Tibial nerve (tissue), 4 donors: ENCODE results near the gene SRRD.

Source experiments
- EP300 ChIP-seq, 2 donors: sonication (generic); formaldehyde crosslinking; IDR thresholded peaks; one replicate each; pipeline ENCODE4 v1.6.1; 2017; ENCODE audit warnings: antibody characterized with exemption in 2 of 2, mild to moderate bottlenecking in 1 of 2
- TF ChIP-seq, protein P1 (sequence below), 5 experiments: fragments of 200-600 bp in 3 of 5; fragments of 450-650 bp in 2 of 5; sonication (generic) in 3 of 5; IDR thresholded peaks; one replicate each; pipeline ENCODE4 v1.5.1; 2016 to 2019; ENCODE audit warnings: antibody characterized with exemption in 5 of 5, mild to moderate bottlenecking in 3 of 5, moderate library complexity in 2 of 5

DNA sequence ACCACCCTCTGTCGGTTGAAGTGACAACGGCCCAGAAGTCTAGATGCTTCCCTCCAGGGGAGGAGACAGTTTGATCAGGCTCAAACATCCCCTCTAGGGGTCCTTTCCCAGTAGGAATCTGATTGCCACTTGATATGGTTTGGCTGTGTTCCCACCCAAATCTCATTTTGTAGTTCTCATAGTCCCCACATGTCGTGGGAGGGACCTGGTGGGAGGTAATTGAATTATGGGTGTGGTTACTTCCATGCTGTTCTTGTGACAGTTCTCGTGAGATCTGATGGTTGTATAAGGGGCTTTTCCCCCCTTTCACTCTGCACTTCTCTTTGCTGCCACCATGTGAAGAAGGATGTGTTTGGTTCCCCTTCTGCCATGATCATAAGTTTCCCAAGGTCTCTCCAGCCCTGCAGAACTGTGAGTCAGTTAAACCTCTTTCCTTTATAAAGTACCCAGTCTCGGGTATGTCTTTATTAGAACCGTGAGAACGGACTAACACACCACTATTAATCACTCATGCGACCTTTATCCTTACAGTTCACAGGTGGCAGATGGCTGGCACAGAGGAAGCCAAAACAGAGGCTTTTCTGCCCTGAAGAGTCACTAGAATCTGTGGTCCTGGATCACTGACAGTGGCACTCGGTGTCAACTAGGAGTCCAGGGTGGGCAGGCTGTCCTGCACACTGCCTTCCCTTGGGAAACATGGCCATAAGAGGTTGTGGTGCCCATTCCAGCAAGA lies 33.1 kb upstream of the SRRD start:
- no peak for TF ChIP-seq EP300 (IDR thresholded peaks at IDR 0.05)
- TF ChIP-seq, protein P1, sequence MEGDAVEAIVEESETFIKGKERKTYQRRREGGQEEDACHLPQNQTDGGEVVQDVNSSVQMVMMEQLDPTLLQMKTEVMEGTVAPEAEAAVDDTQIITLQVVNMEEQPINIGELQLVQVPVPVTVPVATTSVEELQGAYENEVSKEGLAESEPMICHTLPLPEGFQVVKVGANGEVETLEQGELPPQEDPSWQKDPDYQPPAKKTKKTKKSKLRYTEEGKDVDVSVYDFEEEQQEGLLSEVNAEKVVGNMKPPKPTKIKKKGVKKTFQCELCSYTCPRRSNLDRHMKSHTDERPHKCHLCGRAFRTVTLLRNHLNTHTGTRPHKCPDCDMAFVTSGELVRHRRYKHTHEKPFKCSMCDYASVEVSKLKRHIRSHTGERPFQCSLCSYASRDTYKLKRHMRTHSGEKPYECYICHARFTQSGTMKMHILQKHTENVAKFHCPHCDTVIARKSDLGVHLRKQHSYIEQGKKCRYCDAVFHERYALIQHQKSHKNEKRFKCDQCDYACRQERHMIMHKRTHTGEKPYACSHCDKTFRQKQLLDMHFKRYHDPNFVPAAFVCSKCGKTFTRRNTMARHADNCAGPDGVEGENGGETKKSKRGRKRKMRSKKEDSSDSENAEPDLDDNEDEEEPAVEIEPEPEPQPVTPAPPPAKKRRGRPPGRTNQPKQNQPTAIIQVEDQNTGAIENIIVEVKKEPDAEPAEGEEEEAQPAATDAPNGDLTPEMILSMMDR (IDR thresholded peaks at IDR 0.05): no peak
